HG03095 (cell line): ENCODE data around the gene KIFC1.

Experiments used
- ATAC-seq: cut with Tn5 transposase; IDR thresholded peaks from one replicate; pipeline ENCODE4 v1.9.1; 2021; ENCODE audit warnings: moderate library complexity; ENCODE audit not compliant: unreplicated experiment

Gene KIFC1

DNA sequence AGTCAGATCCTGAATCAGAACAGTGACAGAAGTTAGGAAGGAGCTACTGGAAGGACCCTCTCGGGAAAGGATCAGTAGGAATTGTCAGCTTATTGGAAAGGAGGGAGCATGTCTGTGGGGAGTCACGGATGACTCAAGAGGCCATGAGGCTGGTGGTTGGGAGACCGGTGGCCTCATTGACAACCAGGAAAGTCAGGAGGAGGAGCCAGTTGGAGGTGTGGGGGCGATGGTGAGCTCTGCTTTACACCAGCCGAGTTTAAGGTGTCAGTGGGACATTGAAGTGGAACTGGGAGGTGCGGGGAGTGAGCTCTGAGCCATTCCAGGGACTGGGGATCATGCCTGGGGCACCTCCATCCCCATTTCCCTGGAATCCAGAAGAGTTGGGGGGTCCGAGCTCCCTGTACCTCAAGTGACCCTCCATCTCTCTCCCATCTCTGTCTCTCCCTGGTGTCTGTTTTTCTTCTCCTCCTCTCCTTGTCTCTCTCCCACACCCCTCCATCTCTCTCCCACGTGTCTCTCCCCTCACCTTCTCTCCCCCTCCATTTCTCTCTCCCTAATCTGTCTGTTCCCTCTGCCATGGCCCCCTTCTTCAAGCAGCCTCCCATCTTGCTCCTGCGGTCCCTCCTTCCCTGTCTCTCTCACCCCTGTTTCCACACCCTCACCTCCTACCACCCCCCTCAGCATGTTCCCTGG is 48.5 kb downstream of the KIFC1 start:
- no peak for ATAC-seq

DNA sequence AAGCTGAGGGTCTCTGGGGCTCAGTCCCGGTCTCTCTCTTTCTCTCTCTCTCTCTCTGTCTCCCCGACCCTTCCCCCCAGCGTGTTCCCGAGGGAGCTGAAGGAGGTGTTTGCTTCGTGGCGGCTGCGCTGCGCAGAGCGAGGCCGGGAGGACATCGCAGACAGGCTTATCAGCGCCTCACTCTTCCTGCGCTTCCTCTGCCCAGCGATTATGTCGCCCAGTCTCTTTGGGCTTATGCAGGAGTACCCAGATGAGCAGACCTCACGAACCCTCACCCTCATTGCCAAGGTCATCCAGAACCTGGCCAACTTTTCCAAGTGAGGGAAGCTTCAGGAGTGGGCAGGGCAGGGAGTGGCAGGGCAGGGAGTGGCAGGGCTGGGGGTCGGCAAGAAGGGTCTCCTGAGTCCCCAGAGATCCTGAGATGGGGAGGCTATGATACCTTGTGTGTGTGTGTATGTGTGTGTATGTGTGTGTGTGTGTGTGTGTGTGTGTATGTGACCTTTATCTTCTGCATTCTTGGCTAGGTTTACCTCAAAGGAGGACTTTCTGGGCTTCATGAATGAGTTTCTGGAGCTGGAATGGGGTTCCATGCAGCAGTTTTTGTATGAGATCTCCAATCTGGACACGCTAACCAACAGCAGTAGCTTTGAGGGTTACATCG is 49.2 kb downstream of the KIFC1 start:
- no peak for ATAC-seq

DNA sequence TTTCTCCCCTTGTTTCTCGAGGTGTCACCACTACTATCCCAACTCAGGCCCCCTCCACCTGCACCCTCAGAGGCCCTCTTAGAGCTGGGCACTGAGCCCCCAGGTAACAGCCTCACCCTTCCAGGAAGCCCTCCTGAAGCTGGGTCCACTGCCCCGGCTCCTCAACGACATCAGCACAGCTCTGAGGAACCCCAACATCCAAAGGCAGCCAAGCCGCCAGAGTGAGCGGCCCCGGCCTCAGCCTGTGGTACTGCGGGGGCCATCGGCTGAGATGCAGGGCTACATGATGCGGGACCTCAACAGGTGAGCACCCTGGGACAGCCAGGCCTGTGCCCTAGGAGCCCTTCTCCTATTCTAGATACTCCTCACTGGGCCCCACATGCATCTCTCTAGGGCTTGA is 49.8 kb downstream of the KIFC1 start:
- ATAC-seq = no peak

DNA sequence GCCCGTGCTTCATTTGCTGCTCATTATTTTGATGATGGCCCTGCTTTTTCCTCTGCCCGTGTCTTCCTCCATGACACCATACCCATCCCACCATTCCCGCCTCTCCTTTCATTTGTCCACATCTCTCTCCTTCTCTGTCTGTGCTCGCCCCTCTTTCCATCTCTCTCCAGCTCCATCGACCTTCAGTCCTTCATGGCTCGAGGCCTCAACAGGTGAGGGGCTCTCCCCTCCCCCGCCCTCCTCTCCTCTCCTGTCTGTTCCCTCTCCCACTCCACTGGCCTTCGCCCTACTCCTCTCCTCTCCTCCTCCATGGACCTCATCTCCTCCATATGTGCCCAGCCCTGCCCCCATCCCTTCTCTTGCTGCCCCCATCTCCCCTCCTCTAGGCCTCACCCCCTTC is 50.7 kb downstream of the KIFC1 start:
- no peak for ATAC-seq

DNA sequence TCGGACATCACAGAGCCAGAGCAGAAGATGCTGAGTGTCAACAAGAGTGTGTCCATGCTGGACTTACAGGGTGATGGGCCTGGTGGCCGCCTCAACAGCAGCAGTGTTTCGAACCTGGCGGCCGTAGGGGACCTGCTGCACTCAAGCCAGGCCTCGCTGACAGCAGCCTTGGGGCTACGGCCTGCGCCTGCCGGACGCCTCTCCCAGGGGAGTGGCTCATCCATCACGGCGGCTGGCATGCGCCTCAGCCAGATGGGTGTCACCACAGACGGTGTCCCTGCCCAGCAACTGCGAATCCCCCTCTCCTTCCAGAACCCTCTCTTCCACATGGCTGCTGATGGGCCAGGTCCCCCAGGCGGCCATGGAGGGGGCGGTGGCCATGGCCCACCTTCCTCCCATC is 51.4 kb downstream of the KIFC1 start:
- no peak for ATAC-seq

DNA sequence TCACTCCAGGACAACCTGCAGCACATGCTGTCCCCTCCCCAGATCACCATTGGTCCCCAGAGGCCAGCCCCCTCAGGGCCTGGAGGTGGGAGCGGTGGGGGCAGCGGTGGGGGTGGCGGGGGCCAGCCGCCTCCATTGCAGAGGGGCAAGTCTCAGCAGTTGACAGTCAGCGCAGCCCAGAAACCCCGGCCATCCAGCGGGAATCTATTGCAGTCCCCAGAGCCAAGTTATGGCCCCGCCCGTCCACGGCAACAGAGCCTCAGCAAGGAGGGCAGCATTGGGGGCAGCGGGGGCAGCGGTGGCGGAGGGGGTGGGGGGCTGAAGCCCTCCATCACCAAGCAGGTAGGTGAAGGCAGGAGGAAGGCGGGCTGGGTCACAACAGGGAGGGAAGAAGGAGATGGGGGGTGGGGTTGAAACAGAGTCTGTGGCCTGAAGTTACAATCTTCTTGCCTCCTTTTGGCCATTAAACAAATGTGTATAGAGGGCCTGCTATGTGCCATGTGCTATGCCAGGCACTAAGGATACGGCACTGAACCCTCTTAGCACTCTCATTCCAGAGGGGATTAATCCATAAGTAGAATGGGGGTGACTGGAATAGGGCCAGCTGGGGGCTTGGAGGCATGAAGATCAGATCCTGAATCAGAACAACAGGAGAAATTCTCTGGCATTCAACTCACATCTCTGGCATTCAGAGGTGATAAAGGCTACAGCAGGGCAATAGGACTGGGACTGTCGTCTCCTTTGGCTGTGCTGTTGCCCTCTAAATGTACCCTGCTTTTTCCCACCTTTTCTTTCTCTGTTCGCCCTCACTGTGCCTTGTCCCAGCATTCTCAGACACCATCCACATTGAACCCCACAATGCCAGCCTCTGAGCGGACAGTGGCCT is 52.2 kb downstream of the KIFC1 start:
- no peak for ATAC-seq

DNA sequence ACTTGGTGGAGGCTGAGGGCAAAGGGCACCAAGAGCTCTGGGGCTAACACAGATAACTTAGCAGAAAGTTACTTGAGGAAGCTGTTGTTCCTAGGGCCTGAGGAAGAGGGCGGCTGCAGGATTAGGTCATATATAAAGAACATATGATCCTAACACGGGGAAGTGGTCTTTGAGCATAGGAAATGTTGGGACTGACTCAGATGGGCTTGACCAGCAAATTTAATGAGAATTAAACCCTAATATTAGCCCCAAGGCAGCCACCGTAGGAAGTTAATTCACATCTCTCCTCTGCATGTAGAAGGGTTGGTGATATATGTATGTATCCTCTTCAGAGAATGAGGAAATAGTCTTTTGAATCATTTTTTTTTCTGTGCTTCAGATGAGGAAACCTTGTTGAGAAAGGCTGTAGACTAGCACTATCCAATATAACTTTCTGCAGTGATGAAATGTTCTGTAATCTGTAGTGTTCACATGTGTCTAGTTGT is 53.5 kb downstream of the KIFC1 start:
- no peak for ATAC-seq

DNA sequence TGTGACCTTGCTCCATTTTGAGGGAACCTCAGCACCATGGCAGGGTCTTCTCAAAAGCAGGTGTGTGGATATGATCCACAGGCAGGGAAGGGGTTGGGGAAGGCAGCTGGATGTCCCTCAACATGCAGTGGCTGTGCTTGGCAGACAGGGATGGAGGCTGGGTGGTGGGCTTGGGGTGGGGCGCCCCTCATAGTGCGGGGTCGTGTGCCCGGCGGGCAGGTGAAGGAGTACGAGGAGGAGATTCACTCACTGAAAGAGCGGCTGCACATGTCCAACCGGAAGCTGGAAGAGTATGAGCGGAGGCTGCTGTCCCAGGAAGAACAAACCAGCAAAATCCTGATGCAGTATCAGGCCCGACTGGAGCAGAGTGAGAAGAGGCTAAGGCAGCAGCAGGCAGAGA is 54.7 kb downstream of the KIFC1 start:
- no peak for ATAC-seq

DNA sequence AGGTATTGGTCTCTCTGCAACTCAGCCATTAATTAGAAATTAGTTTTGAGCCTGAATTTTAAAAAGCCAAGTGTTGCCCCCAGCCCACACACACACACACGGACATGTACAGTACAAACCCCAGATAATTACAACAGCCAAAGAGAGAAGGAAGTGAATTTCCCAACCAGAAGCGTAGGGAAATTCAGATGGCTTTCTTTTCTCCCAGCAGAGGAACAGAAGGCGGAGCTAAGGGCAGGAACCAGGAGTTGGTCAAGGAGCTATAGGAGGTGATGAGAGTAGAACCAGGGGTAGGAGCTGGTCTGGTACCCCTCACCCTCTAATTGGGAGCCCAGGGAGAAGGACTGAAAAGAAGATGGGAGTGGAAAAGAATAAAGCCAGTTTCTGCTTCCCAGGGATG is 58.8 kb downstream of the KIFC1 start:
- ATAC-seq = no peak

DNA sequence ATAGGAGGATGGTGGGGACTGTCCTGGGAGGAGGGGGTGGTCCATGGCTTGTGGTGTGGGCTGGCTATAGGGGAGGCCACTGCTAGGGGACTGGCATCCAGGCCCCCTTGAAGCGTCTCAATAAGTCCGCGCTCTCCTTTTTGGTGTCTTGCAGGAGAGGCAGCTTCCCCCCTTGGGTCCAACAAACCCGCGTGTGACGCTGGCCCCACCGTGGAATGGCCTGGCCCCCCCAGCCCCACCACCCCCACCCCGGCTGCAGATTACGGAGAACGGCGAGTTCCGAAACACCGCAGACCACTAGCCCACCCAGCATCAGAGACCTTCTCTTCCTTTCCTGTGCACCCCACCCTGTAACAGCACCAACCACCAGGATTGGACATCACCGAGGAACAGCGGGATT is 60.0 kb downstream of the KIFC1 start:
- ATAC-seq = no peak

DNA sequence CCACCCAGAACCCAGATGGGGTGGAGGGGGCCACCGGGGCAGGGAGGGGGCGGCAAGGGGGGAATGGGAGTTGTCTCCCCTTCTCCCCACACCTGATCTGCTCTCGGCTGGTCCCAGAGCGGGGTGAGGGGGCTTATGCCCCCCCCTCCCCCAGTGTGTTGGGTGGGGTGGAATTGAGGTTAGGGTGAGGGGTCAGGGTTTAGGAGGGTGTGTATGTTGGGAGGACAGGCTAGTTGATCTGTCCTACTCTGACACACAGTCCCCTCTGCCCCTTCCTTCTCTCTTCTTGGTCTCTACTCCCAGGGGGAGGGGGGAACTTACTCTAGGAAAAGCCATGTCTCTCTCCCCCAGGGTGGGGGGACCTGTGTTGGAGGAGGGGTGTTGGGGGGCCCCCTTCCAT is 60.9 kb downstream of the KIFC1 start:
- no peak for ATAC-seq

DNA sequence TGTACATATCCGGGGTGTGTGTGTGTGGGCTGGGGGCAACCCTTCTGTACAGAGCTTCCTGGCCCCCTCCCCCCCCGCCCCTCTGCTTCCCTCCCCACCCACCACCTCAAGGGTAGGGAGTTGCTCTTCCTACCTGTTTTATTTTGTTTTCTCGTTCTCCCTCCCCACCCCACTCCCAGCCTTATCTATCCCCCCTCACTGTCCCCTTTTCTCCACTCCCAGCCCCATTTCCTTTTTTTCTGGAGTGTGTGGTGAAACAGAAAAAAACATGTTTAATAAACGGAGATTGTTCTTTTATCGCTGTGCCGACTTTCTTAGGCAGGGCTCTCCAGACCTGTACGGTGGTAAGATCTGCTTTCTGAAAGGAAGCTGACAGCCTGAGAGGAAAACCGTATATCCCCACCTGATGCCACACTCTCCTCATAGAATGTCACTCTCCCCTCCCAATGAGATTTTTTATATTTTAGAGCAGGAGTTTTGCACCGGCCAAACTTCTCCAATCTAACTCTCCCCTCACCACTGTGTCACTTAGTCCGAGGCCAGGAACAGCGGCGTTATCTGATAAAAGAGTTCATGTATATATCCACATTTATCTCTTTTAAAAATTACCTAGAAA is 61.9 kb downstream of the KIFC1 start:
- ATAC-seq = no peak

DNA sequence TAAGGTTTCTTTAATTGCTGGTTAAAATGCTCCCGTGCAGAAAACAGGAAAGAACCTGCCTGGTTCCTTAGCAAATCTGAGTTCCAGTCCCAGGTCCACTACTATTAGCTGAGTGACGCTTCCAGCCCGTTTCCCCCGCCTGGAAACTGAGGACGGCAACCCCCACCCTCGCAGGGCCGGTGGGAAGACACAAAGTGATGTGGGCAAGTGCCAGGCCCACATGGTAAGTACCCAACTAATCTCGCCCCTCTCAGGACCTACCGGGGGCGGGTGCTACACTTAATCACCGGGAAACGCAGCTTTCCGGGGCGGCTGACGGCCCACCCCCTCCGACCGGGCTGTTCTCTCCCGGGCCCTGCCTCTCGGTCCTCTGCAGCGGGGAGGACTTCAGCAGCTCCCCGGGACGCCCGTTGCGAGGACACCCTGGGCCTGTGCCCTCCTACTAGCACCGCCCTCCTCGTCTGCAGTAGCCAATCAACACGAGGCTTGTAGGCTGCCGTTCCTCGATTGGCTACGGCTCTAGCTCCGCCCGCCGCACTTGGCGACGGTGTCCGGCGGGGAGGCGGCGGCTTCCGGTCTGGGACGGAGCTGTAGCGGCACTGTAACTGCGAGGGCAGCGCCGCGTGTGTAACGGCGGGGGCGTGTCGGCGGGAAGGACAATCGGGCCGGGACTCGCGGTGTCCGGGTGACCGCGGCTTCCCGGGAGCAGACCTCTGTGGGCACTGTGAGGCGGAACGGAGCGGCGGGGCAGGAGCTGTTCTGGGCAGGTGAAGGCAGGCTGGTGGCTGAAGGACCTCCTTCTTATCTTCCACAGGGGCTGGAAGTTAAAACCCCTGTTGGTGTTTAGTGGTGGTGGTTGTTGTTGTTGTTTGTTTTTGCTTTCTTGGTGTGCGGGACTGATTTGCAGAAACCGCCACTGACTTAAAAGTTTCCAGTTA is 62.7 kb downstream of the KIFC1 start, which contains the start of gene ZBTB9:
Gene ZBTB9, plus strand, starts transcription at position 568 of the 938 bp plus-strand sequence. CDS start 525 bp downstream, outside the sequence.
- ATAC-seq = peak; percentile 98

DNA sequence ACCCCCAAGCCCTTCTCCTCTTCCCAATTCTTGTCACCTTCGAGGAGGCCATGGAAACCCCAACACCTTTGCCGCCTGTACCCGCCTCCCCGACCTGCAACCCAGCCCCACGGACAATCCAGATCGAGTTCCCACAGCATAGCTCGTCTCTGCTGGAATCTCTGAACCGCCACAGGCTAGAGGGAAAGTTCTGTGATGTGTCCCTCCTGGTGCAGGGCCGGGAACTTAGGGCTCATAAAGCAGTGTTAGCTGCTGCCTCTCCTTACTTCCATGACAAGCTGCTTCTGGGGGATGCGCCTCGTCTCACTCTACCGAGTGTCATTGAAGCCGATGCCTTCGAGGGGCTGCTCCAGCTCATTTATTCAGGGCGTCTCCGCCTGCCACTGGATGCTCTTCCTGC is 63.4 kb downstream of the KIFC1 start:
- no peak for ATAC-seq

DNA sequence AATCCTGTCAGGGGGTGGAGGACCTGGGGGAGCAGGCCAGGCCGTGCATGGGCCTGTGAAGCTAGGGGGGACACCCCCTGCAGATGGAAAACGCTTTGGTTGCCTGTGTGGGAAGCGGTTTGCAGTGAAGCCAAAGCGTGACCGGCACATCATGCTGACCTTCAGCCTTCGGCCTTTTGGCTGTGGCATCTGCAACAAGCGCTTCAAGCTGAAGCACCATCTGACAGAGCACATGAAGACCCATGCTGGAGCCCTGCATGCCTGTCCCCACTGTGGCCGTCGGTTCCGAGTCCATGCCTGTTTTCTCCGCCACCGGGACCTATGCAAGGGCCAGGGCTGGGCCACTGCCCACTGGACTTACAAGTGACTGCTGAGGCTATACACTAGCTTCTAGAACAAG is 64.5 kb downstream of the KIFC1 start:
- no peak for ATAC-seq

DNA sequence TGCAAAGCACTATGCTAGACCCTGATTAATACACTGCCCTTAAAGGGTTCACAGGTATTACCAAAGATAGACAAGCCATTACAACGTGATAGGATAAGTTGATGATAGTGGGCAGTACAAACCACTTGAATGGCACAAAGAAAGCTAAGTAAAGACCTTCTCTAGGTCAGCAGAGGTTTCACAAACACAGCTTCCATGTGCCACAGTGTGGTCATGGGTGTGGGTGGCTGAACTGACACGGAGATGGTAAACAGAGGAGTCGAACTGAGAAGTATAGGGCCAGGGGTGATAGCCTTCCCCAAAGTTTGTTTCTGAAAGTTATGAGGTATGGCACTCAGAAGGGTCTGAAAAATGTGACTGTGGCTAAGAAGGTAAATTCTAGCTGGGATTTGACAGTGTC is 67.1 kb downstream of the KIFC1 start:
- ATAC-seq = no peak

DNA sequence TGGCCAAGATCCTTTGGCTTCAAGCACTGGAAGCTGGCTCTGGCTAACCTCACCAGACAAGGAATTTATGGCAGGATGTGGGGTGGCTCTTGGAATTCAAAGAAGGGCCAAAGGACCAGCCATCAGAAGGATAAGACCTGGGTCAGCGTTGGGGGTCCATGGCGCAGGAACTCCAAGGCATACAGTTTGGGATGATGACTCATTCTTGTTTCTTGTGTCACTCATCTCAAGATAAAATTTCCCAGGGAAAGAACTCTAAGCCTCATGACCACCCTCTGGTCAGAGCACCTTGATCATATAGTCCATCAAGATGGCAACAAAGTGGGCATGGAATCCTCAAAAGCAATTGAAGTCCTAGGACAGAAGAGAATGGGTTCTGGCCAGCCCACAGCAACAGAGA is 67.6 kb downstream of the KIFC1 start:
- no peak for ATAC-seq
